ENCODE data around the gene FCGR3A.
"Not testable (repeated sequence)": the region's sequence is repeated elsewhere in the genome, so short reads cannot be mapped to it uniquely, and the experiment has no call there.

FCGR3A gene

GRCh38 chr1:161556143-161556542 lies 6.5 kb upstream of the FCGR3A start:
- DNase-seq: not testable (repeated sequence)

- not testable (repeated sequence) for DNase-seq
Observed at GRCh38 chr1:161554815-161555417, 5.3 kb upstream of the FCGR3A start.

- not testable (repeated sequence) for DNase-seq
Observed at GRCh38 chr1:161554340-161554739, 4.7 kb upstream of the FCGR3A start.

- DNase-seq: not testable (repeated sequence)
Observed at GRCh38 chr1:161553631-161554030, 4.0 kb upstream of the FCGR3A start.

- DNase-seq: not testable (repeated sequence)
Observed at GRCh38 chr1:161550942-161551341, 1.3 kb upstream of the FCGR3A start.

- DNase-seq: not testable (repeated sequence)
Observed at GRCh38 chr1:161548749-161549406, 740 bp downstream of the FCGR3A start.

GRCh38 chr1:161547995-161548741 lies 1.4 kb downstream of the FCGR3A start:
- not testable (repeated sequence) for DNase-seq

- DNase-seq: not testable (repeated sequence)
Observed at GRCh38 chr1:161545005-161545731, 4.5 kb downstream of the FCGR3A start.

GRCh38 chr1:161543125-161543524 lies 6.5 kb downstream of the FCGR3A start:
- DNase-seq: not testable (repeated sequence)

GRCh38 chr1:161542091-161542559 lies 7.5 kb downstream of the FCGR3A start:
- DNase-seq: not testable (repeated sequence)

- not testable (repeated sequence) for DNase-seq
Observed at GRCh38 chr1:161540570-161540960, 9.1 kb downstream of the FCGR3A start.

- peak; percentile 86 for DNase-seq
Observed at GRCh38 chr1:161539731-161540569, 9.7 kb downstream of the FCGR3A start.

GRCh38 chr1:161538925-161539479 lies 10.6 kb downstream of the FCGR3A start:
- DNase-seq: not testable (repeated sequence)

- not testable (repeated sequence) for DNase-seq
Observed at GRCh38 chr1:161537068-161537669, 12.4 kb downstream of the FCGR3A start.

GRCh38 chr1:161532644-161533567 lies 16.7 kb downstream of the FCGR3A start:
- DNase-seq: not testable (repeated sequence)

GRCh38 chr1:161531986-161532643 lies 17.5 kb downstream of the FCGR3A start:
- DNase-seq: no peak

GRCh38 chr1:161530671-161531641 lies 18.7 kb downstream of the FCGR3A start:
- peak; percentile 98 for DNase-seq

- DNase-seq: peak; percentile 84
Observed at GRCh38 chr1:161530158-161530557, 19.5 kb downstream of the FCGR3A start.
